C4-2B (cell line): ENCODE results near the gene PROX1.

Source experiments
- ZFX ChIP-seq: fragments of 450-650 bp; IDR thresholded peaks from 2 replicates; pipeline ENCODE4 v1.6.1; 2017
- TF ChIP-seq, protein P1 (sequence below): fragments of 450-650 bp; conservative IDR thresholded peaks from 2 replicates; pipeline ENCODE4 v1.5.1; 2017; ENCODE audit warnings: mild to moderate bottlenecking

DNA sequence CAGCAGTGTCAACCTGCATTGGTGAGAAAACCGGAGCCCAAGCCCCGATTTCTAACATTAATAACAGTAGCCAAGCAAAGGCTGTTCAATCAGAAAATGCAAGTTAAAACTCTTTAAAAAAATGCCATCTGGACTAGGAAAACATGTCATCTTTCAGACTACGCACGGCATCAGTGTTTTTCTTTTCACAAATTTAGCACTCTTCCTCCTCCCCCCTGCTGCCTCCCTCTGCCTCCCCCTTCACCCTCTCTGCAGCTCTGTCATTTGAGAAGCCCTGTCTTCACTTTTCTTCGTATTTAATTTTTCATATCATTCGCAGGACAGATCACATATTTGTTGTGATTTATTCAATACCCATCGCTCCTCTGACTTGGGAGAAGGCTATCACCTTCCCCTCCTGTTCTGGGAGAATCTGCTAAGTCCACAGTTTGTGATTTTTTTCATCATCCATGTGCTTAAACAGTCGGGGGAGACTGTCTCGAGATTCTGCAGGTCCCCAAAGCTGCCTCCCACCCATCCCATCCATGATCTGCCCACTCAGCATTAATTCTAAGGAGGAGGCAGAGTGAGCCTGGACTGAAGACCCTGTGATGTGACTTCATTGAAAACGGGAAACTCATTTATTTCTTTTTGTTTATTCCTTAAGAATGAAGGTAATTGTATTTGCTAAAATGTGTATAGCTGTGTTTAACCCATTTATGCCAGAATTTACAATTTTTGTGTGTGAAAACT, 84.8 kb downstream of the PROX1 start:
- TF ChIP-seq, protein P1, sequence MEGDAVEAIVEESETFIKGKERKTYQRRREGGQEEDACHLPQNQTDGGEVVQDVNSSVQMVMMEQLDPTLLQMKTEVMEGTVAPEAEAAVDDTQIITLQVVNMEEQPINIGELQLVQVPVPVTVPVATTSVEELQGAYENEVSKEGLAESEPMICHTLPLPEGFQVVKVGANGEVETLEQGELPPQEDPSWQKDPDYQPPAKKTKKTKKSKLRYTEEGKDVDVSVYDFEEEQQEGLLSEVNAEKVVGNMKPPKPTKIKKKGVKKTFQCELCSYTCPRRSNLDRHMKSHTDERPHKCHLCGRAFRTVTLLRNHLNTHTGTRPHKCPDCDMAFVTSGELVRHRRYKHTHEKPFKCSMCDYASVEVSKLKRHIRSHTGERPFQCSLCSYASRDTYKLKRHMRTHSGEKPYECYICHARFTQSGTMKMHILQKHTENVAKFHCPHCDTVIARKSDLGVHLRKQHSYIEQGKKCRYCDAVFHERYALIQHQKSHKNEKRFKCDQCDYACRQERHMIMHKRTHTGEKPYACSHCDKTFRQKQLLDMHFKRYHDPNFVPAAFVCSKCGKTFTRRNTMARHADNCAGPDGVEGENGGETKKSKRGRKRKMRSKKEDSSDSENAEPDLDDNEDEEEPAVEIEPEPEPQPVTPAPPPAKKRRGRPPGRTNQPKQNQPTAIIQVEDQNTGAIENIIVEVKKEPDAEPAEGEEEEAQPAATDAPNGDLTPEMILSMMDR, result no peak
- TF ChIP-seq ZFX, result no peak
